ENCODE data around the gene CAMKMT.

The CAMKMT gene

GRCh38 chr2:44573996-44574395 lies 212.2 kb downstream of the CAMKMT start:
- Histone ChIP-seq H3K9ac (ENCODE audit: low read length) (no peak overlapping the region), H3K36me3 (ENCODE audit: insufficient read depth, low read length) (no peaks in the 10 kb centered on the region), H3K9me3 (ENCODE audit: low read length) (no peaks in the 10 kb centered on the region), H2AFZ (ENCODE audit: low read length) (no peak overlapping the region), H3K4me2 (ENCODE audit: low read length) (no peak overlapping the region), H3K9me2 (ENCODE audit: low read depth, low read length) (no peaks in the 10 kb centered on the region), H3K4me3 (ENCODE audit: low read depth, low read length, poor library complexity, severe bottlenecking) (no peak overlapping the region), H3K4me1 (ENCODE audit: insufficient read depth, low read length, severe bottlenecking) (peaks cover 8% of the 10 kb centered on the region), H3K27me3 (ENCODE audit: insufficient read depth, low read length) (no peaks in the 10 kb centered on the region), H3K79me2 (ENCODE audit: insufficient read depth, low read length) (no peaks in the 10 kb centered on the region), H3K27ac (ENCODE audit: low read depth, low read length, poor library complexity, severe bottlenecking) (no peak overlapping the region), H3F3A (ENCODE audit: insufficient read depth, low read length) (no peaks in the 10 kb centered on the region), H4K20me1 (ENCODE audit: insufficient read depth, low read length) (no peaks in the 10 kb centered on the region)
- TF ChIP-seq, protein P1, sequence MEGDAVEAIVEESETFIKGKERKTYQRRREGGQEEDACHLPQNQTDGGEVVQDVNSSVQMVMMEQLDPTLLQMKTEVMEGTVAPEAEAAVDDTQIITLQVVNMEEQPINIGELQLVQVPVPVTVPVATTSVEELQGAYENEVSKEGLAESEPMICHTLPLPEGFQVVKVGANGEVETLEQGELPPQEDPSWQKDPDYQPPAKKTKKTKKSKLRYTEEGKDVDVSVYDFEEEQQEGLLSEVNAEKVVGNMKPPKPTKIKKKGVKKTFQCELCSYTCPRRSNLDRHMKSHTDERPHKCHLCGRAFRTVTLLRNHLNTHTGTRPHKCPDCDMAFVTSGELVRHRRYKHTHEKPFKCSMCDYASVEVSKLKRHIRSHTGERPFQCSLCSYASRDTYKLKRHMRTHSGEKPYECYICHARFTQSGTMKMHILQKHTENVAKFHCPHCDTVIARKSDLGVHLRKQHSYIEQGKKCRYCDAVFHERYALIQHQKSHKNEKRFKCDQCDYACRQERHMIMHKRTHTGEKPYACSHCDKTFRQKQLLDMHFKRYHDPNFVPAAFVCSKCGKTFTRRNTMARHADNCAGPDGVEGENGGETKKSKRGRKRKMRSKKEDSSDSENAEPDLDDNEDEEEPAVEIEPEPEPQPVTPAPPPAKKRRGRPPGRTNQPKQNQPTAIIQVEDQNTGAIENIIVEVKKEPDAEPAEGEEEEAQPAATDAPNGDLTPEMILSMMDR (IDR thresholded peaks at IDR 0.05; ENCODE audit: low read length), result no peak
- TF ChIP-seq EZH2 (IDR thresholded peaks at IDR 0.05; ENCODE audit: borderline replicate concordance, low read length), result no peak

DNA sequence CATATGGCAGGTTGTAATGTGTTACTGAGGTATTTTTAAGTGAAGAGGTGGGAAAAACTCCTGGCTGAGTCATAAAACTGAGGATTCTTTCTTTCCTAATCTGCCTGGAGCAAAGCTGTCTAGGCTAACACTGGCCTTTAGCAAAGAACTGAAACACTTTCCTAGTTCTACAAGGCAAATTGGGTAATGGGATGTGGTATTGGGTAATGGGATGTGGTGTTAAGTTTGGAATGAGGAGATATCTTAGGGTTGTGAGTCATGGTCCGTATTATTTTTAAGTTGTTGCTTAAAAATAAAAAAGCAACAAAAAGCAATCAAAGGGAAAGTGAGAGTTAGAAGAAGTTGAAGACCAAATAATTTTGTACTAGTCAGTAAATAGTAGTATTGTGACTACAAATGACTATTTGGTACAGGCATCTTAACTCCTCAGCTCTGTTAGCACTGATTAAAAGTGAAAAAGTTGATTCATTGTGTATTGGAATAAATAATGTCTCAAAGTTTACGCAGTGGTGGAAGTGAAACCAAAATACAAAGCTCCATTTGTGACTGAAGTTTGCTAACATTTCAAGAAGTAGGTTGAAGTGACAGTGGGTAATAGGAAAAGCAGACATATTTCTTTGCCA lies 216.8 kb downstream of the CAMKMT start:
- Histone ChIP-seq H3K27me3 (ENCODE audit: insufficient read depth, low read length) (no peaks in the 10 kb centered on the region), H3K4me1 (ENCODE audit: insufficient read depth, low read length, severe bottlenecking) (peaks cover 12% of the 10 kb centered on the region), H3K9ac (ENCODE audit: low read length) (no peak overlapping the region), H3K79me2 (ENCODE audit: insufficient read depth, low read length) (no peaks in the 10 kb centered on the region), H3K9me3 (ENCODE audit: low read length) (no peaks in the 10 kb centered on the region), H3K4me2 (ENCODE audit: low read length) (no peak overlapping the region), H4K20me1 (ENCODE audit: insufficient read depth, low read length) (no peaks in the 10 kb centered on the region), H3K27ac (ENCODE audit: low read depth, low read length, poor library complexity, severe bottlenecking) (no peak overlapping the region), H3K36me3 (ENCODE audit: insufficient read depth, low read length) (no peaks in the 10 kb centered on the region), H3K9me2 (ENCODE audit: low read depth, low read length) (no peaks in the 10 kb centered on the region), H2AFZ (ENCODE audit: low read length) (no peak overlapping the region), H3K4me3 (ENCODE audit: low read depth, low read length, poor library complexity, severe bottlenecking) (no peak overlapping the region), H3F3A (ENCODE audit: insufficient read depth, low read length) (no peaks in the 10 kb centered on the region)
- TF ChIP-seq EZH2 (IDR thresholded peaks at IDR 0.05; ENCODE audit: borderline replicate concordance, low read length), result no peak
- TF ChIP-seq, protein P1 (IDR thresholded peaks at IDR 0.05; ENCODE audit: low read length), result no peak

DNA sequence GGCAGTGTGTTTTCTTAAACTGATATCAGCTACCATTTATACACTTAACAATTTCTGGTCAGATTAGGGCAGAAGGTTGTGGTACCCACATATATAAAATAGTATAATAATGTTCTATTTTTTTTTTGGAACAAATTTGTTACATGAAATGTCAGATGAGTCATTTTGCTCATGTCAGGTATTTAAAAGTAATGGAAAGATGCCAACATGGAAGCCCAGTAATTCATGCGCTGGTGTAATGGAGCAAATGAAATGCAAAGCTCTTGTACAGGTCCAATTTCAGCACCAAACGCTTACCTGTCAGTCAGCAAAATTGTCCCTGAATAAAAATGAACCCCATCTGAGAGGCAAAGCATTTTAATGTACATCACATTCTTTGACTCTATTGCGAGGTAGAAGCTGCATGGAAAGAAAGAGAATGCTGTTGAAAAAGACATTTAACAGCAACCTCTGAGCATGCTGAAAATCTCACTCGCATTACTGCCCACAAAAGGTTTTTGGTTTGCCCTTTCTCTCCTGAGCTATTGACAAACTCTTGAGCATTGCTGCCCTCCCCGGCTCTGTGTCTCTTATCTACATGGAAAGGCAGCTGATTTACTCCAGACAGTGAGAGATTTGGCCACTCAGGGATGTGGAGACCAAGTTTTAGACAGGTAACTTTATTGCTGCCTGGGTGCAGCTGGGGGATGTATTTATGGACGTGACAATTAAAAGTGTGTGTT lies 217.5 kb downstream of the CAMKMT start:
- Histone ChIP-seq H3K4me2 (ENCODE audit: low read length) (no peak overlapping the region), H3K36me3 (ENCODE audit: insufficient read depth, low read length) (no peaks in the 10 kb centered on the region)

More for the DNA sequence above, 217.5 kb downstream of the CAMKMT start:
- Histone ChIP-seq H3K9ac (ENCODE audit: low read length) (no peak overlapping the region), H3K4me3 (ENCODE audit: low read depth, low read length, poor library complexity, severe bottlenecking) (no peak overlapping the region), H3K9me3 (ENCODE audit: low read length) (no peaks in the 10 kb centered on the region), H3K27ac (ENCODE audit: low read depth, low read length, poor library complexity, severe bottlenecking) (no peak overlapping the region), H2AFZ (ENCODE audit: low read length) (no peak overlapping the region), H3K27me3 (ENCODE audit: insufficient read depth, low read length) (no peaks in the 10 kb centered on the region), H4K20me1 (ENCODE audit: insufficient read depth, low read length) (no peaks in the 10 kb centered on the region), H3K9me2 (ENCODE audit: low read depth, low read length) (no peaks in the 10 kb centered on the region), H3F3A (ENCODE audit: insufficient read depth, low read length) (no peaks in the 10 kb centered on the region), H3K4me1 (ENCODE audit: insufficient read depth, low read length, severe bottlenecking) (peaks cover 12% of the 10 kb centered on the region), H3K79me2 (ENCODE audit: insufficient read depth, low read length) (no peaks in the 10 kb centered on the region)
- no peak for TF ChIP-seq EZH2 (IDR thresholded peaks at IDR 0.05; ENCODE audit: borderline replicate concordance, low read length)
- TF ChIP-seq, protein P1 (IDR thresholded peaks at IDR 0.05; ENCODE audit: low read length), result no peak
